Activated naive CD4-positive, alpha-beta T cell treated with anti-CD3 and anti-CD28 coated beads, Interleukin-2, amount 50 U/mL, for 72 hours (primary cell): ENCODE results near the gene SMURF1. TPM values are rescaled to one million over a fixed set of nuclear protein-coding genes. Genes with fewer than 3 reads are reported as not detected.
A peak's percentile ranks its signal among the peaks of the same experiment; 100 is the strongest.

Experiments used
- ATAC-seq, 2 donors: fragments of 150-1000 bp; cut with Tn5 transposase; 2 replicates each; pipeline ENCODE4 v1.10.0; 2021; ENCODE audit warnings: mild to moderate bottlenecking in 2 of 2, moderate library complexity in 2 of 2
- DNase-seq, 2 donors: peaks; one replicate each; pipeline ENCODE4 v3.0.0; 2021 to 2022; ENCODE audit warnings: low spot score in 2 of 2
- H3K27ac Mint-ChIP-seq, 2 donors: one replicate each; pipeline ENCODE4 v1.8.0; 2022; ENCODE audit warnings: mild to moderate bottlenecking in 2 of 2, mixed read lengths in 2 of 2
- H3K36me3 Mint-ChIP-seq, 2 donors: one replicate each; pipeline ENCODE4 v1.8.0; 2022; ENCODE audit warnings: mixed read lengths in 2 of 2
- H3K9me3 Mint-ChIP-seq, 2 donors: one replicate each; pipeline ENCODE4 v1.8.0; 2022; ENCODE audit warnings: mixed read lengths in 2 of 2
- total RNA-seq, 2 donors: library from RNA; stranded (reverse); gene quantifications; one replicate each; pipeline ENCODE4 v1.2.3, GENCODE V29; 2022

SMURF1 gene
- total RNA-seq, 2 donors from 2014 or later = 13.5 to 19.6 TPM

GRCh38 chr7:99096124-99096887 lies 47.6 kb downstream of the SMURF1 start:
- ATAC-seq = no peak
- peaks cover 9 to 12% of the 10 kb centered on the region in 2 donors for H3K9me3 Mint-ChIP-seq
- no peak overlapping the region for H3K27ac Mint-ChIP-seq

GRCh38 chr7:99095698-99096097 lies 48.2 kb downstream of the SMURF1 start:
- DNase-seq (no peak), ATAC-seq (no peak)
- Mint-ChIP-seq H3K27ac (no peak overlapping the region), H3K9me3 (peaks cover 9 to 11% of the 10 kb centered on the region in 2 donors), H3K36me3 (peaks cover 8 to 37% of the 10 kb centered on the region in 2 donors)

More at GRCh38 chr7:99096124-99096887, 47.6 kb downstream of the SMURF1 start:
- DNase-seq = no peak
- peaks cover 8 to 43% of the 10 kb centered on the region in 2 donors for H3K36me3 Mint-ChIP-seq

- Mint-ChIP-seq H3K36me3 (peaks cover 8 to 25% of the 10 kb centered on the region in 2 donors), H3K27ac (no peak overlapping the region), H3K9me3 (peaks cover 4 to 9% of the 10 kb centered on the region in 2 donors)
- DNase-seq (no peak), ATAC-seq (no peak)
These were observed 49.5 kb downstream of the SMURF1 start for GRCh38 chr7:99094401-99094800.

- peaks cover 5 to 7% of the 10 kb centered on the region in 2 donors for H3K36me3 Mint-ChIP-seq
- ATAC-seq = no peak
- H3K9me3 Mint-ChIP-seq = peaks cover 0 to 4% of the 10 kb centered on the region in 2 donors
- H3K27ac Mint-ChIP-seq = no peak overlapping the region
- DNase-seq = no peak
These were observed 51.7 kb downstream of the SMURF1 start for GRCh38 chr7:99092064-99092720.

GRCh38 chr7:99090771-99091542 lies 53.0 kb downstream of the SMURF1 start:
- H3K9me3 Mint-ChIP-seq = peaks cover 2 to 10% of the 10 kb centered on the region in 2 donors
- no peak overlapping the region for H3K27ac Mint-ChIP-seq
- ATAC-seq (no peak), DNase-seq (no peak)
- H3K36me3 Mint-ChIP-seq = peaks cover 10 to 15% of the 10 kb centered on the region in 2 donors

- peaks cover 2 to 10% of the 10 kb centered on the region in 2 donors for H3K9me3 Mint-ChIP-seq
- ATAC-seq (no peak), DNase-seq (no peak)
- peaks cover 10 to 17% of the 10 kb centered on the region in 2 donors for H3K36me3 Mint-ChIP-seq
- no peak overlapping the region for H3K27ac Mint-ChIP-seq
These were observed 53.8 kb downstream of the SMURF1 start for GRCh38 chr7:99089914-99090629.

GRCh38 chr7:99086944-99087343 lies 57.0 kb downstream of the SMURF1 start:
- H3K27ac Mint-ChIP-seq = peak overlapping the region in 1 of 2 donors; percentile 20
- peaks cover 10 to 12% of the 10 kb centered on the region in 2 donors for H3K36me3 Mint-ChIP-seq
- ATAC-seq (no peak), DNase-seq (no peak)
- H3K9me3 Mint-ChIP-seq = peaks cover 2 to 10% of the 10 kb centered on the region in 2 donors

- H3K9me3 Mint-ChIP-seq = peaks cover 2 to 7% of the 10 kb centered on the region in 2 donors
- no peak for ATAC-seq
- DNase-seq = no peak
- peak overlapping the region in 1 of 2 donors; percentile 20 for H3K27ac Mint-ChIP-seq
- H3K36me3 Mint-ChIP-seq = peaks cover 10 to 12% of the 10 kb centered on the region in 2 donors
These were observed 57.4 kb downstream of the SMURF1 start for GRCh38 chr7:99086532-99086931.

GRCh38 chr7:99083733-99084132 lies 60.2 kb downstream of the SMURF1 start:
- DNase-seq (no peak), ATAC-seq (no peak)
- no peak overlapping the region for H3K27ac Mint-ChIP-seq
- H3K36me3 Mint-ChIP-seq = peaks cover 10 to 12% of the 10 kb centered on the region in 2 donors
- peaks cover 2 to 7% of the 10 kb centered on the region in 2 donors for H3K9me3 Mint-ChIP-seq

- ATAC-seq (no peak), DNase-seq (no peak)
- no peak overlapping the region for H3K27ac Mint-ChIP-seq
- H3K36me3 Mint-ChIP-seq = peaks cover 7 to 12% of the 10 kb centered on the region in 2 donors
- H3K9me3 Mint-ChIP-seq = peaks cover 2 to 7% of the 10 kb centered on the region in 2 donors
These were observed 60.7 kb downstream of the SMURF1 start for GRCh38 chr7:99083068-99083651.

- DNase-seq = no peak
- peak overlapping the region in 1 of 2 donors; percentile 50 for H3K27ac Mint-ChIP-seq
- H3K9me3 Mint-ChIP-seq = no peaks in the 10 kb centered on the region
- no peaks in the 10 kb centered on the region for H3K36me3 Mint-ChIP-seq
- ATAC-seq = no peak
These were observed 63.2 kb downstream of the SMURF1 start for GRCh38 chr7:99080679-99081078.

GRCh38 chr7:99079104-99079503 lies 64.8 kb downstream of the SMURF1 start:
- ATAC-seq = peak; percentile 36 to 81
- H3K36me3 Mint-ChIP-seq = no peaks in the 10 kb centered on the region
- peak overlapping the region in 1 of 2 donors; percentile 17 for H3K27ac Mint-ChIP-seq
- no peaks in the 10 kb centered on the region for H3K9me3 Mint-ChIP-seq
- DNase-seq = peak in 1 of 2 donors; percentile 12

- ATAC-seq (no peak), DNase-seq (no peak)
- H3K27ac Mint-ChIP-seq = no peak overlapping the region
- H3K9me3 Mint-ChIP-seq = no peaks in the 10 kb centered on the region
- no peaks in the 10 kb centered on the region for H3K36me3 Mint-ChIP-seq
These were observed 65.5 kb downstream of the SMURF1 start for GRCh38 chr7:99078416-99078815.

- DNase-seq (no peak), ATAC-seq (no peak)
- Mint-ChIP-seq H3K36me3 (no peaks in the 10 kb centered on the region), H3K9me3 (no peaks in the 10 kb centered on the region), H3K27ac (no peak overlapping the region)
These were observed 67.3 kb downstream of the SMURF1 start for GRCh38 chr7:99076615-99077014.

GRCh38 chr7:99073839-99074446 lies 70.0 kb downstream of the SMURF1 start:
- no peaks in the 10 kb centered on the region for H3K36me3 Mint-ChIP-seq
- DNase-seq (no peak), ATAC-seq (no peak)
- H3K9me3 Mint-ChIP-seq = no peaks in the 10 kb centered on the region
- no peak overlapping the region for H3K27ac Mint-ChIP-seq

- no peak for DNase-seq
- Mint-ChIP-seq H3K9me3 (no peaks in the 10 kb centered on the region), H3K36me3 (no peaks in the 10 kb centered on the region), H3K27ac (no peak overlapping the region)
- no peak for ATAC-seq
These were observed 71.8 kb downstream of the SMURF1 start for GRCh38 chr7:99072126-99072525.
